K562 (cell line): Measurements from ENCODE around the gene SLC30A1. TPM values are rescaled to one million over a fixed set of nuclear protein-coding genes. Genes with fewer than 3 reads are reported as not detected.

Source experiments
- CREB1 ChIP-seq, 2 experiments: sonication (generic) in 1 of 2; formaldehyde crosslinking in 1 of 2; IDR thresholded peaks; 2 replicates each; pipeline versions ENCODE4 v1.6.1 to v1.8.0; 2012 to 2022; ENCODE audit warnings: inconsistent platforms in 1 of 2, mild to moderate bottlenecking in 1 of 2, missing genetic modification reagents in 1 of 2, moderate library complexity in 1 of 2
- ELF2 ChIP-seq: fragments of 250-450 bp; sonication (Bioruptor Pico); IDR thresholded peaks from 2 replicates; pipeline ENCODE4 v1.5.0; 2021; ENCODE audit warnings: mild to moderate bottlenecking
- HNRNPLL ChIP-seq: fragments of 200-400 bp; formaldehyde crosslinking; IDR thresholded peaks from 2 replicates; pipeline ENCODE4 v1.6.1; 2017; ENCODE audit warnings: low read length, low read depth, mild to moderate bottlenecking; ENCODE audit not compliant: poor library complexity, severe bottlenecking
- NR3C1 ChIP-seq: sonication (generic); formaldehyde crosslinking; IDR thresholded peaks from 2 replicates; pipeline ENCODE4 v1.8.1; 2022; ENCODE audit warnings: missing genetic modification reagents
- TAF7 ChIP-seq: fragments of 450-650 bp; IDR thresholded peaks from 2 replicates; pipeline ENCODE4 v1.6.1; 2016; ENCODE audit warnings: missing genetic modification characterization, missing compliant biosample characterization
- TEAD4 ChIP-seq, 2 experiments: sonication (generic) in 1 of 2; formaldehyde crosslinking in 1 of 2; IDR thresholded peaks; 2 replicates each; pipeline versions ENCODE4 v1.6.1 to v1.8.0; 2012 to 2022; ENCODE audit warnings: borderline replicate concordance in 1 of 2, inconsistent platforms in 1 of 2, low read length in 1 of 2, mild to moderate bottlenecking in 1 of 2, missing genetic modification reagents in 1 of 2
- U2AF2 ChIP-seq: fragments of 200-400 bp; formaldehyde crosslinking; optimal IDR thresholded peaks from 2 replicates; pipeline ENCODE3; 2017; ENCODE audit warnings: low read depth, mild to moderate bottlenecking, low read length
- ZNF274 ChIP-seq: IDR thresholded peaks from 2 replicates; pipeline ENCODE4 v1.6.1; 2011; ENCODE audit warnings: low read depth, mild to moderate bottlenecking, low read length, moderate library complexity, borderline replicate concordance
- ZNF347 ChIP-seq: fragments of 450-650 bp; formaldehyde crosslinking; IDR thresholded peaks from 2 replicates; pipeline ENCODE4 v1.4.0; 2020; ENCODE audit warnings: low read depth, mild to moderate bottlenecking, moderate library complexity
- ZNF583 ChIP-seq: fragments of 250-450 bp; sonication (Bioruptor Pico); IDR thresholded peaks from 2 replicates; pipeline ENCODE4 v1.4.0; 2020
- polyA plus RNA-seq, 8 experiments: library from polyadenylated mRNA; depleted of rRNA in 4 of 8; stranded (reverse) in 5 of 8; unstranded in 3 of 8; fragments of >200 nt; fragmentation: Nextera tagmentation in 2 of 8; fragmentation: Illumina TruSeq in 1 of 8; extraction: Ambion mirVana in 2 of 8; extraction: Trizol in 1 of 8; gene quantifications; 2 replicates each; pipeline versions ENCODE4 v1.2.1 to v1.2.3, GENCODE V29; 2011 to 2014; ENCODE audit warnings: inconsistent platforms in 1 of 8, missing spikeins in 1 of 8
- total RNA-seq, 7 experiments: library from RNA; depleted of rRNA in 6 of 7; stranded (reverse); fragments of >200 nt in 6 of 7; fragmentation: Illumina TruSeq in 2 of 7; extraction: Trizol in 2 of 7; gene quantifications; 2 replicates each; pipeline versions ENCODE4 v1.2.1 to v1.2.3, GENCODE V29; 2011 to 2021; ENCODE audit warnings: low replicate concordance in 1 of 7
- TF ChIP-seq, protein P1 (sequence below): fragments of 250-450 bp; sonication (Bioruptor Pico); IDR thresholded peaks from 2 replicates; pipeline ENCODE4 v1.4.0; 2020
- TF ChIP-seq, protein P2 (sequence below), 2 experiments: fragments of 450-650 bp; IDR thresholded peaks; 2 replicates each; pipeline ENCODE4 v1.6.1; 2016; ENCODE audit warnings: mild to moderate bottlenecking in 2 of 2, borderline replicate concordance in 1 of 2, low read depth in 1 of 2, moderate library complexity in 1 of 2
- TF ChIP-seq, protein P3 (sequence below): fragments of 450-650 bp; formaldehyde crosslinking; IDR thresholded peaks from 2 replicates; pipeline ENCODE4 v1.4.0; 2022; ENCODE audit warnings: mild to moderate bottlenecking, moderate library complexity

Gene SLC30A1
- total and polyA plus RNA-seq, 9 of the 15 experiments (the other 6 are each of a cell fraction or from before 2014, with no cell fraction given): 4.1 to 14.4 (median 6.6) TPM

DNA sequence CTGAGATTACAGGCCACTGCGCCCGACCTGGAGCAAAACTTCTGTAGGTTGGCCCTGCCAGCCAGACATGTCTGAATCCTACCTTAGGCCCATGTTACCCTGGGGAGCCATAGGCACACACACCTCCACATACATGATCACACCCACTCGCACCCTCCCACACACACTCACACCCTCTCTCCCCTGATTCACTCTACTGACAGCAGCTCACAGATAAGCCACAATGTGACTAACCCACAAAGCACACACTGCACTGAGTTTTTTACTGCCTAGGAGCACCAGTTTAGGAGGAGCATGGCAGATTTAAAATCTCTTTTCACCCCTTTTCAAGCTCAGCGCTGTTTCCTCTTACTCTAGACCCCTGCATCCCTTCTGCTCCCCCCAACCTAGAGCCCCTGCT lies 41.7 kb downstream of the SLC30A1 start (continued):
- TF ChIP-seq, protein P1, sequence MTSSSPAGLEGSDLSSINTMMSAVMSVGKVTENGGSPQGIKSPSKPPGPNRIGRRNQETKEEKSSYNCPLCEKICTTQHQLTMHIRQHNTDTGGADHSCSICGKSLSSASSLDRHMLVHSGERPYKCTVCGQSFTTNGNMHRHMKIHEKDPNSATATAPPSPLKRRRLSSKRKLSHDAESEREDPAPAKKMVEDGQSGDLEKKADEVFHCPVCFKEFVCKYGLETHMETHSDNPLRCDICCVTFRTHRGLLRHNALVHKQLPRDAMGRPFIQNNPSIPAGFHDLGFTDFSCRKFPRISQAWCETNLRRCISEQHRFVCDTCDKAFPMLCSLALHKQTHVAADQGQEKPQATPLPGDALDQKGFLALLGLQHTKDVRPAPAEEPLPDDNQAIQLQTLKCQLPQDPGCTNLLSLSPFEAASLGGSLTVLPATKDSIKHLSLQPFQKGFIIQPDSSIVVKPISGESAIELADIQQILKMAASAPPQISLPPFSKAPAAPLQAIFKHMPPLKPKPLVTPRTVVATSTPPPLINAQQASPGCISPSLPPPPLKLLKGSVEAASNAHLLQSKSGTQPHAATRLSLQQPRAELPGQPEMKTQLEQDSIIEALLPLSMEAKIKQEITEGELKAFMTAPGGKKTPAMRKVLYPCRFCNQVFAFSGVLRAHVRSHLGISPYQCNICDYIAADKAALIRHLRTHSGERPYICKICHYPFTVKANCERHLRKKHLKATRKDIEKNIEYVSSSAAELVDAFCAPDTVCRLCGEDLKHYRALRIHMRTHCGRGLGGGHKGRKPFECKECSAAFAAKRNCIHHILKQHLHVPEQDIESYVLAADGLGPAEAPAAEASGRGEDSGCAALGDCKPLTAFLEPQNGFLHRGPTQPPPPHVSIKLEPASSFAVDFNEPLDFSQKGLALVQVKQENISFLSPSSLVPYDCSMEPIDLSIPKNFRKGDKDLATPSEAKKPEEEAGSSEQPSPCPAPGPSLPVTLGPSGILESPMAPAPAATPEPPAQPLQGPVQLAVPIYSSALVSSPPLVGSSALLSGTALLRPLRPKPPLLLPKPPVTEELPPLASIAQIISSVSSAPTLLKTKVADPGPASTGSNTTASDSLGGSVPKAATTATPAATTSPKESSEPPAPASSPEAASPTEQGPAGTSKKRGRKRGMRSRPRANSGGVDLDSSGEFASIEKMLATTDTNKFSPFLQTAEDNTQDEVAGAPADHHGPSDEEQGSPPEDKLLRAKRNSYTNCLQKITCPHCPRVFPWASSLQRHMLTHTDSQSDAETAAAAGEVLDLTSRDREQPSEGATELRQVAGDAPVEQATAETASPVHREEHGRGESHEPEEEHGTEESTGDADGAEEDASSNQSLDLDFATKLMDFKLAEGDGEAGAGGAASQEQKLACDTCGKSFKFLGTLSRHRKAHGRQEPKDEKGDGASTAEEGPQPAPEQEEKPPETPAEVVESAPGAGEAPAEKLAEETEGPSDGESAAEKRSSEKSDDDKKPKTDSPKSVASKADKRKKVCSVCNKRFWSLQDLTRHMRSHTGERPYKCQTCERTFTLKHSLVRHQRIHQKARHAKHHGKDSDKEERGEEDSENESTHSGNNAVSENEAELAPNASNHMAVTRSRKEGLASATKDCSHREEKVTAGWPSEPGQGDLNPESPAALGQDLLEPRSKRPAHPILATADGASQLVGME (CRISPR knock-in tag): no peak
- no peak for TF ChIP-seq ELF2 (CRISPR knock-in tag)
- TF ChIP-seq ZNF274: no peak
- TF ChIP-seq CREB1 (IDR thresholded peaks at IDR 0.05): no peak
- 0 out of 2 replicates have a peak, but pooled peaks have one; percentile 19 for TF ChIP-seq CREB1 (CRISPR knock-in tag; IDR thresholded peaks at IDR 0.05)
- peak; percentile 49; the same call in 1 of the 2 replicates for TF ChIP-seq ZNF583 (CRISPR knock-in tag)
- TF ChIP-seq TAF7: no peak
- no peak for TF ChIP-seq NR3C1
- TF ChIP-seq, protein P2, sequence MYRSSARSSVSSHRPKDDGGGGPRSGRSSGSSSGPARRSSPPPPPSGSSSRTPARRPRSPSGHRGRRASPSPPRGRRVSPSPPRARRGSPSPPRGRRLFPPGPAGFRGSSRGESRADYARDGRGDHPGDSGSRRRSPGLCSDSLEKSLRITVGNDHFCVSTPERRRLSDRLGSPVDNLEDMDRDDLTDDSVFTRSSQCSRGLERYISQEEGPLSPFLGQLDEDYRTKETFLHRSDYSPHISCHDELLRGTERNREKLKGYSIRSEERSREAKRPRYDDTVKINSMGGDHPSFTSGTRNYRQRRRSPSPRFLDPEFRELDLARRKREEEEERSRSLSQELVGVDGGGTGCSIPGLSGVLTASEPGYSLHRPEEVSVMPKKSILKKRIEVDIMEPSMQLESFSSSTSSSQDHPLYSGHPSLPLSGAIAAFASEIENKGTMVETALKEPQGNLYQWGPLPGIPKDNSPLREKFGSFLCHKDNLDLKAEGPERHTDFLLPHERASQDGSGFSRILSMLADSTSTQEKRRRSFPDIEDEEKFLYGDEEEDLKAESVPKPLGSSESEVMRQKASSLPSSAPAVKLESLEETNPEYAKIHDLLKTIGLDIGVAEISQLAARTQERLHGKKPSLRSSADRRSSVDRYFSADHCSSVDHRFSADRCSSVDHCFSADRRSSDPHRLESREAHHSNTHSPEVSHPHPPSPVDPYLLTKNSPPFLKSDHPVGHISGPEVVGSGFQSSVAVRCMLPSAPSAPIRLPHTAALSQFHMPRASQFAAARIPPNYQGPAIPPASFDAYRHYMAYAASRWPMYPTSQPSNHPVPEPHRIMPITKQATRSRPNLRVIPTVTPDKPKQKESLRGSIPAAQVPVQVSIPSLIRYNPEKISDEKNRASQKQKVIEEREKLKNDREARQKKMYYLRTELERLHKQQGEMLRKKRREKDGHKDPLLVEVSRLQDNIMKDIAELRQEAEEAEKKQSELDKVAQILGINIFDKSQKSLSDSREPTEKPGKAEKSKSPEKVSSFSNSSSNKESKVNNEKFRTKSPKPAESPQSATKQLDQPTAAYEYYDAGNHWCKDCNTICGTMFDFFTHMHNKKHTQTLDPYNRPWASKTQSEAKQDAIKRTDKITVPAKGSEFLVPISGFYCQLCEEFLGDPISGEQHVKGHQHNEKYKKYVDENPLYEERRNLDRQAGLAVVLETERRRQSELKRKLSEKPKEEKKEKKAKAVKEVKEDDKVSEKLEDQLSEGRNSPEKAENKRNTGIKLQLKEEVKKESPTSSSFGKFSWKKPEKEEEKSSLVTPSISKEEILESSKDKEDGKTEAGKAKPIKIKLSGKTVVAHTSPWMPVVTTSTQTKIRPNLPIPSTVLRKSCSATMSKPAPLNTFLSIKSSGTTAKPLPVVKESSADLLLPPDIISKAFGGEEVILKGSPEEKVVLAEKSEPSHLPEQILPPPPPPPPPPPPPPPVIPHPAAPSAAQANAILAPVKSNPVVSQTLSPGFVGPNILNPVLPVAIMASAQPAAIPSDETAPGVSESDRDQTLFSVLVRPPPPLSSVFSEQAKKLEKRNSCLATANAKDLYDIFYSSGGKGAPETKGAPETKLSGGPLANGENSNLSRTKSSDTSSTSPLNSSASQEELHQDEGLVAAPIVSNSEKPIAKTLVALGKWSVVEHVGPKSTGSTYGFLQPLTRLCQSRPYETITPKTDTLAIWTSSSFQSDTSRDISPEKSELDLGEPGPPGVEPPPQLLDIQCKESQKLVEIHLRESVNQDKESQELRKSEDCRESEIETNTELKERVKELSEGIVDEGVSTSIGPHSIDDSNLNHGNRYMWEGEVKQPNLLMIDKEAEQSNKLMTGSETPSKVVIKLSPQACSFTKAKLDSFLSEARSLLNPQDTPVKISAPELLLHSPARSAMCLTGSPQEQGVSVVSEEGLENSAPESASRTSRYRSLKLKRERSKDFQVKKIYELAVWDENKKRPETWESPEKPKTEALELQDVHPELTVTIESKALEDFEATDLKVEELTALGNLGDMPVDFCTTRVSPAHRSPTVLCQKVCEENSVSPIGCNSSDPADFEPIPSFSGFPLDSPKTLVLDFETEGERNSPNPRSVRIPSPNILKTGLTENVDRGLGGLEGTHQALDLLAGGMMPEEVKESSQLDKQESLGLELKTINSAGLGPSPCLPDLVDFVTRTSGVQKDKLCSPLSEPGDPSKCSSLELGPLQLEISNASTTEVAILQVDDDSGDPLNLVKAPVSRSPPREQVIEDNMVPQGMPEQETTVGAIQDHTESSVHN (IDR thresholded peaks at IDR 0.05; ENCODE audit: borderline replicate concordance in 1 of 2, low read depth in 1 of 2): no peak
- TF ChIP-seq ZNF347 (CRISPR knock-in tag): no peak
- TF ChIP-seq TEAD4 (IDR thresholded peaks at IDR 0.05; ENCODE audit: low read length): peak; percentile 78
- TF ChIP-seq TEAD4 (CRISPR knock-in tag; IDR thresholded peaks at IDR 0.05; ENCODE audit: borderline replicate concordance): no peak
- TF ChIP-seq U2AF2: no peak
- TF ChIP-seq, protein P3, sequence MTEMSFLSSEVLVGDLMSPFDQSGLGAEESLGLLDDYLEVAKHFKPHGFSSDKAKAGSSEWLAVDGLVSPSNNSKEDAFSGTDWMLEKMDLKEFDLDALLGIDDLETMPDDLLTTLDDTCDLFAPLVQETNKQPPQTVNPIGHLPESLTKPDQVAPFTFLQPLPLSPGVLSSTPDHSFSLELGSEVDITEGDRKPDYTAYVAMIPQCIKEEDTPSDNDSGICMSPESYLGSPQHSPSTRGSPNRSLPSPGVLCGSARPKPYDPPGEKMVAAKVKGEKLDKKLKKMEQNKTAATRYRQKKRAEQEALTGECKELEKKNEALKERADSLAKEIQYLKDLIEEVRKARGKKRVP (CRISPR knock-in tag): no peak
- TF ChIP-seq HNRNPLL: no peak
